Cardiac fibroblast (primary cell): ENCODE measurements around the gene ZNF665.
"Not testable (repeated sequence)": the region's sequence is repeated elsewhere in the genome, so short reads cannot be mapped to it uniquely, and the experiment has no call there.

Experiments
- DNase-seq, 2 donors: peaks; one replicate each; pipeline versions ENCODE4 v3.0.0 to v3.0.0-alpha.2; 2010; ENCODE audit warnings: low read depth in 2 of 2
- H3K4me3 ChIP-seq, 2 donors: replicated peaks in 1 of 2; 1 replicate in 1 of 2; 2 replicates in 1 of 2; pipeline ENCODE4 v1.5.1; 2011; ENCODE audit warnings: low read depth in 2 of 2, low read length in 2 of 2, mild to moderate bottlenecking in 2 of 2, moderate library complexity in 1 of 2
- CTCF ChIP-seq: IDR thresholded peaks from one replicate; pipeline ENCODE4 v1.5.1; 2011; ENCODE audit warnings: low read depth, mild to moderate bottlenecking, low read length, inconsistent platforms

The ZNF665 gene

GRCh38 chr19:53192771-53193534, at the start of gene ZNF665:
Gene ZNF665, minus strand, starts transcription at chr19:53193358. Its CDS starts 10,460 bp downstream, at chr19:53182898.
- DNase-seq: peak; percentile 88 to 89
- no peak for TF ChIP-seq CTCF
- peak within 1 kb of the TSS; percentile 72 to 73 for H3K4me3 ChIP-seq

DNA sequence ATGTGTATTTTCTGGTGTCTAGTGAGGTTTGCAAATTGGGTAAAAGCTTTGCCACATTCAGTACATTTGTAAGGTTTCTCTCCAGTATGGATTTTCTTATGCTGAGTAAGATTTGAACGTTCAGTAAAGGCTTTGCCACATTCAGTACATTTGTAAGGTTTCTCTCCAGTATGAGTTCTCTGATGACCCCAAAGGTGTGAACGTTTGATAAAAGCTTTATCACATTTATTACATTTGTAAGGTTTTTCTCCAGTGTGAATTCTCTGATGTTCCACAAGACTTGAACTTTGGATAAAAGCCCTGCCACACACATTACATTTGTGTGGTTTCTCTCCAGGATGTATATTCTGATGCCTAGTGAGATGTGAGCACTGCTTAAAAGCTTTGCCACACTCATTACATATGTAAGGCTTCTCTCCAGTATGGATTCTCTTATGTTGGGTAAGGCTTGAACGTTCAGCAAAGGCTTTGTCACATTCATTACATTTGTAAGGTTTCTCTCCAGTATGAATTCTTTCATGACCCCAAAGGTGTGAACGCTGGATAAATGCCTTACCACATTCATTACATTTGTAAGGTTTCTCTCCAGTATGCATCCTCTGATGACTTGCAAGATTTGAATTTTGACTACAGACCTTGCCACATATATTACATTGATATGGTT, 44.1 kb upstream of the ZNF665 start:
- no peak for TF ChIP-seq CTCF
- no peak for DNase-seq
- H3K4me3 ChIP-seq: no peak overlapping the region

DNA sequence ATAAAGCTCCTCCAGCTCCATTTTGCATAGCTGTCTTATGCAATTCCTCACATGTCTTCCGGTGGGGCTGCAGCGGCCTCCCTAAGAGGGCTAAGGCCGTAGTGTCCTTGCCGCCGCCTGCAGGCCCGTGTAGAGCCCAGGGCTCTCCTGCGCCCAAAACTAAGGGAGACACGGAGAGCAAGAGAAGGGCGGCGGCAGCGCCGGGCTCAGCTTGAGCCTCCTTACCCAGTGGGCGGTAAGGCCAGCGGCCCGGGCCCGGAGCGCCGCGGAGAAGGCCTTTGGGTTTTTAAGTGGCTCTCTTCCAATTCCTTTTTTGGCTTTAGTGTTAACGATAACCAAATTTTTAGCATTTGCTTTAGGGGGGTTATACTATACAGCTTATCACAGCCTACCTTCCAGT, 31.4 kb upstream of the ZNF665 start:
- DNase-seq: no peak
- no peak for TF ChIP-seq CTCF
- no peak overlapping the region for H3K4me3 ChIP-seq

GRCh38 chr19:53222716-53223115, 29.6 kb upstream of the ZNF665 start:
- H3K4me3 ChIP-seq, DNase-seq: not testable (repeated sequence)

GRCh38 chr19:53212703-53213320, 19.7 kb upstream of the ZNF665 start:
- no peak for TF ChIP-seq CTCF
- H3K4me3 ChIP-seq: no peak overlapping the region
- DNase-seq: no peak

GRCh38 chr19:53211554-53211953, 18.4 kb upstream of the ZNF665 start:
- DNase-seq, H3K4me3 ChIP-seq: not testable (repeated sequence)

GRCh38 chr19:53196777-53197396, 3.7 kb upstream of the ZNF665 start:
- TF ChIP-seq CTCF: no peak
- DNase-seq: peak; percentile 93 to 96

More at GRCh38 chr19:53196777-53197396, 3.7 kb upstream of the ZNF665 start:
- peak overlapping the region; percentile 65 to 77 for H3K4me3 ChIP-seq
